Measurements from ENCODE around the gene SHC1. TPM values are rescaled to one million over a fixed set of nuclear protein-coding genes. Genes with fewer than 3 reads are reported as not detected.
A peak's percentile ranks its signal among the peaks of the same experiment; 100 is the strongest.

Gene SHC1
- total and polyA plus RNA-seq, 2 experiments from 2014 or later: 117 to 211 TPM

- peak overlapping the region; percentile 92 for H3K27ac Mint-ChIP-seq
- H3K4me3 Mint-ChIP-seq: peak overlapping the region; percentile 92
- H3K36me3 Mint-ChIP-seq (ENCODE audit: low read depth): peaks cover 4% of the 10 kb centered on the region; the same call in 1 of the 3 replicates
- TF ChIP-seq CREB1 (CRISPR knock-in tag; IDR thresholded peaks at IDR 0.05; ENCODE audit: low read depth): no peak
- no peak for TF ChIP-seq STAT1 (IDR thresholded peaks at IDR 0.05; ENCODE audit: unreplicated experiment)
- TF ChIP-seq POLR2AphosphoS5 (IDR thresholded peaks at IDR 0.05; ENCODE audit: low read depth): no peak
- no peak for TF ChIP-seq ZNF462 (CRISPR knock-in tag; IDR thresholded peaks at IDR 0.05)
- TF ChIP-seq EZH2 (IDR thresholded peaks at IDR 0.05; ENCODE audit: low read depth, unreplicated experiment): no peak
- no peak for TF ChIP-seq CTCF (conservative IDR thresholded peaks at IDR 0.05; ENCODE audit: low read depth in 2 of 2)
- no peak for TF ChIP-seq REST (IDR thresholded peaks at IDR 0.05; ENCODE audit: unreplicated experiment)
- TF ChIP-seq EZH2phosphoT487 (IDR thresholded peaks at IDR 0.05; ENCODE audit: unreplicated experiment): no peak
- no peak for TF ChIP-seq ZNF331 (CRISPR knock-in tag; IDR thresholded peaks at IDR 0.05; ENCODE audit: low read depth)
- Histone ChIP-seq H3K79me2 (replicated peaks; ENCODE audit: insufficient read depth) (peaks cover 40% of the 10 kb centered on the region), H3K36me3 (ENCODE audit: insufficient read depth) (no peaks in the 10 kb centered on the region), H3K27ac (ENCODE audit: low read depth) (no peak overlapping the region), H3K9me2 (ENCODE audit: insufficient read depth) (no peaks in the 10 kb centered on the region), H3K4me2 (peak overlapping the region; percentile 96), H3K4me1 (ENCODE audit: insufficient read depth) (peaks cover 22% of the 10 kb centered on the region), H2AFZ (no peak overlapping the region), H3F3A (replicated peaks; ENCODE audit: low read depth) (peaks cover 16% of the 10 kb centered on the region), H4K20me1 (replicated peaks; ENCODE audit: insufficient read depth) (no peaks in the 10 kb centered on the region; the same call in 1 of the 2 replicates), H3K27me3 (ENCODE audit: insufficient read depth) (no peaks in the 10 kb centered on the region), H3K4me3 (peak overlapping the region; percentile 96)
- H3K9me3 Mint-ChIP-seq: no peaks in the 10 kb centered on the region
- H3K27me3 Mint-ChIP-seq (ENCODE audit: insufficient read depth, low read depth, poor library complexity): peaks cover 21% of the 10 kb centered on the region
- ATAC-seq (no peak), DNase-seq (ENCODE audit: low spot score) (peak; percentile 59)
- peaks cover 39% of the 10 kb centered on the region for H3K4me1 Mint-ChIP-seq
These were observed 32.7 kb upstream of the SHC1 start for GRCh38 chr1:155003227-155003765.
